H1 (cell line): ENCODE results near the gene KCNQ2.

Source experiments
- CHD2 ChIP-seq: IDR thresholded peaks from 2 replicates; pipeline ENCODE4 v1.6.1; 2012; ENCODE audit warnings: low read length, improper control_type of control experiment
- CTCF ChIP-seq, 3 experiments: IDR thresholded peaks; 1 replicate in 2 of 3; 2 replicates in 1 of 3; pipeline versions ENCODE4 v1.5.1 to v1.6.1; 2011; ENCODE audit warnings: low read length in 3 of 3, mild to moderate bottlenecking in 3 of 3, inconsistent platforms in 2 of 3, low read depth in 1 of 3, moderate library complexity in 1 of 3; ENCODE audit not compliant: insufficient read depth in 1 of 3; ENCODE audit errors: control extremely low read depth in 1 of 3
- EZH2 ChIP-seq: fragments of 200-600 bp; sonication (generic); IDR thresholded peaks from 2 replicates; pipeline ENCODE4 v1.7.1; 2012; ENCODE audit warnings: low read depth, mild to moderate bottlenecking, moderate library complexity, low read length, inconsistent platforms; ENCODE audit not compliant: severe bottlenecking
- FOSL1 ChIP-seq: IDR thresholded peaks from 2 replicates; pipeline ENCODE4 v1.6.1; 2011; ENCODE audit warnings: mild to moderate bottlenecking, low read depth, low read length, moderate library complexity; ENCODE audit not compliant: insufficient read depth
- GABPA ChIP-seq: IDR thresholded peaks from 2 replicates; pipeline ENCODE4 v1.6.1; 2011; ENCODE audit warnings: mild to moderate bottlenecking, low read length, moderate library complexity, borderline replicate concordance; ENCODE audit not compliant: insufficient read depth
- POLR2A ChIP-seq, 2 experiments: IDR thresholded peaks; 1 replicate in 1 of 2; 2 replicates in 1 of 2; pipeline ENCODE4 v1.6.1; 2011; ENCODE audit warnings: low read depth in 2 of 2, low read length in 2 of 2, mild to moderate bottlenecking in 2 of 2; ENCODE audit errors: control extremely low read depth in 1 of 2
- POLR2AphosphoS5 ChIP-seq: IDR thresholded peaks from 2 replicates; pipeline ENCODE4 v1.6.1; 2011; ENCODE audit warnings: low read depth, low read length
- YY1 ChIP-seq: IDR thresholded peaks from 2 replicates; pipeline ENCODE4 v1.6.1; 2011; ENCODE audit warnings: low read depth, mild to moderate bottlenecking, low read length

GRCh38 chr20:63359164-63359934, 113.1 kb downstream of the KCNQ2 start:
- TF ChIP-seq EZH2 (no peak), POLR2AphosphoS5 (no peak), GABPA (no peak), CHD2 (no peak), YY1 (no peak), FOSL1 (no peak), POLR2A (IDR thresholded peaks at IDR 0.05; ENCODE audit: control extremely low read depth in 1 of 2, low read depth in 2 of 2, low read length in 2 of 2) (no peak), CTCF (IDR thresholded peaks at IDR 0.05; ENCODE audit: control extremely low read depth in 1 of 3, insufficient read depth in 1 of 3, low read depth in 1 of 3, low read length in 3 of 3) (no peak)
